Activated CD8-positive, alpha-beta memory T cell treated with anti-CD3 and anti-CD28 coated beads for 1 hour (primary cell): ENCODE data around the gene CCDC127.
"Not testable (repeated sequence)": the region's sequence is repeated elsewhere in the genome, so short reads cannot be mapped to it uniquely, and the experiment has no call there.

Experiments
- DNase-seq, 2 donors: peaks; one replicate each; pipeline ENCODE4 v3.0.0-alpha.2; 2020; ENCODE audit warnings: low read depth in 1 of 2; ENCODE audit errors: extremely low read depth in 1 of 2

Gene CCDC127

GRCh38 chr5:204966-205670 is 12.8 kb downstream of the CCDC127 start:
- no peak for DNase-seq

DNA sequence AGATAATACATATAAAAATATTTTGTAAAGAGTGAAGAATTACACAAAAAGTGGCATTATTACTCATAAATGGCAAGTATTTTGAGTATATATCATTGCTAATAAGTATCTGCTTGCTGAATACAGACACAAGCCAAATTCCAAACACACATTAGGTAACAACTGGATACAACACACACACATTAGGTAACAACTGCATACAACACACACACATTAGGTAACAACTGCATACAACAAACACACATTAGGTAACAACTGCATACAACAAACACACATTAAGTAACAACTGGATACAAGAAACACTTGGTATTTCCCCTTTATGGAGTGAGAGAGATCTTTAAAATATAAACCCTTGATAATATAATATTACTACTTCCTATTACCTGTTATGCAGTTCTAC is 13.5 kb downstream of the CCDC127 start:
- no peak for DNase-seq

DNA sequence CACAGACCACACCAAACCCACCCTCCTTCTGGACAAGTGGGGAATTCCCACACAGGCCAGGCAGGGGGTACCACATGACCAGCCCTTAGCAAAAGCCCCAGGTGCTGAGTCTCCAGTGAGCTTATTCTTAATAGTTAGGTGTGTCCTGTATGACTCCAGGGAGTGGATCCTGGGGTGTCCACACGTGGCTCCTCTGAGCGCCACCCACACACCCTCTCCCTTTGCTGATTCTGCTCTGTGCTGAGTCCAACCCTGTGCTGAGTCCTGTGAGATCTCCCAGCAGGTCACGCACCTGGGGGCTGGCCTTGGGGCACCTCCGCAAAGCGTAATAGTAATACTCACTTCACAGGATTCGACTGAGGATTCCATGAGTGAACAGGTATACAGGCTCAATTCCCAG is 14.0 kb downstream of the CCDC127 start:
- DNase-seq: no peak

- DNase-seq: no peak
Observed at GRCh38 chr5:203246-203930, 14.6 kb downstream of the CCDC127 start.

DNA sequence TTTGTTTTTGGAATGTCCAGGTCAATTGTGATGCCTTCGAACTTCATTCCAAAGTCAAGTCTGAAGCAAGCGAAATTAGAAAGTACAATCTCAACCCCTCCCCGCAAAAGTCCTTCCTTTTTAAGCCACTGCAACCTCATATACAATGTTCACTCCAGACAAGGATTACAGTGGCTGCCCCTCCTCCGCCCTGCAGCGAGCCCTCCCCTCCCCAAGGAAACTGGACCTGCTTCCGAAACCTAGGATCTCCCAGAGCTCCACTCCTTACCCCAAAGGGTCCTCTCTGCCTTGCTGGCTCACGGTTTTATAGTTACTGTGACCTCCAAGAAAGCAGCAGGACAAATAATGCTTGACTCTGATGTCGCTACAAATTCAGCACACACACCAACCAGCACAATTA is 16.3 kb downstream of the CCDC127 start:
- no peak for DNase-seq

GRCh38 chr5:200985-201384 is 17.0 kb downstream of the CCDC127 start:
- DNase-seq: no peak

DNA sequence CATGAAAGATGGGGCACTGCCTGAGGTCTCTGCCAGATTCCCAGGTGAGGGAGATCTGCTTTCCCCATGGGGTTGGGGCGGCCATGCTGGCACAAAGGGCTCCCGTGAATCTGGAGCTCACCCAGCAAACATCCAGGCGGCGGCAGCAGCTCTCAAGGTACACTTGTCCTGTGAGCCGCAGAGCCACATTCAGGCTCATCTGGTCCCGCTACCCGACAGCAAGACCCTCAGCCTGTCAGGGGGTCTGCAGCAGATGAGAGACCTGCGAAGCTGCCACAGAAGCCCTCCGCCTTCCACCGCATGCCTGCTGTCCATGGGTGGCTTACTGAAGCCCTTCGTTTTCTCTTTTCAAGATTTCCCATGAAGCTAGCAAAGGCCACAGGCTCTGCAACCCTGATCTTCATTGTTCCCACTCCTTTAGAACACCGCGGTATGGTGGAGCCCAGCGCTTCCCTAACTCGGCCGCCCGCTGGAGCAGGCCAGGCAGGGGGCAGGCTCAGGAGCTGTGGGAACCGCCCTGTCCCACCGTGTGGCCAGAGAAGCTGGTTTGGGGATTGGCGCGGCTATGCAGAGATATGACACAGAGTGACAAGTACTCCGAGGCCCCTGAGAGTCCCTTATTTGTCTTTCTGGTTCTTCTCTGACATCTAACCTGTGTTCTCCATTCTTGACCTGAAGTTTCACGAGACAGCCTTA is 17.9 kb downstream of the CCDC127 start:
- no peak for DNase-seq

DNA sequence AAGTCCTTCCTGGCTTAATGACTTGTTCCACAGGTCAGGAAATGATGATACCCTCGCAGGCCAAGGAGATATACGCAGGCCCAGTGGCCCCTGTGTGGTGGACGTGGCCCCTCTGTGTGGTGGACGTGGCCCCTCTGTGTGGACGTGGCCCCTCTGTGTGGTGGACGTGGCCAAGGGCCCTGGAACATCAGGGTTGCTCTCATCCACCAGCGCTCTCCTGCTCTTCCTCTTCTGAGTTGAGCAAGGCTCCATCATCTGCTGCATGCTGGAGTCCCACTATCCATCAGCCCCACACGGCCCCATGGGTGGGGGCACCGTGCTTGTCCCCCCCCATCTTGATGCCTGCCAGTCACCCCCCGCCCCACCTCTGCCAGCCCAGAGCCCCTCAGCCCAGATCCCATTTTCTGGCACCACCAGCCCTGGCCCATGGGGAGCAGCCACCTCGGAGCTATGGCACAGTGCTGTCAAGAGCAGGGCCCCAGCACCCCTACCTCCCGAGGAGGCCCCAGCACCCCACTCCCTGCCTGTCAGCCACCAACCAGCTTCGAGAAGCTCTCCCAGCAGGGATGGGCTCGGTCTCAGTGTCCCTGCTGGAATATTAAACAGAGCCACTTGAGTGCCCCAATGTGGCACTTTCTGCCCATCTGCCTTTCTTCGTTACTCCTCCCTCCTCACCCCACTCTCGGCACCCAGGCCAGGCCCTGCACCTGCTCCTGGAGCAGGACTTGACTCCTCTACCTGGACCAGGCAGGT is 18.6 kb downstream of the CCDC127 start:
- DNase-seq: no peak

GRCh38 chr5:198516-199196 is 19.3 kb downstream of the CCDC127 start:
- DNase-seq: no peak

DNA sequence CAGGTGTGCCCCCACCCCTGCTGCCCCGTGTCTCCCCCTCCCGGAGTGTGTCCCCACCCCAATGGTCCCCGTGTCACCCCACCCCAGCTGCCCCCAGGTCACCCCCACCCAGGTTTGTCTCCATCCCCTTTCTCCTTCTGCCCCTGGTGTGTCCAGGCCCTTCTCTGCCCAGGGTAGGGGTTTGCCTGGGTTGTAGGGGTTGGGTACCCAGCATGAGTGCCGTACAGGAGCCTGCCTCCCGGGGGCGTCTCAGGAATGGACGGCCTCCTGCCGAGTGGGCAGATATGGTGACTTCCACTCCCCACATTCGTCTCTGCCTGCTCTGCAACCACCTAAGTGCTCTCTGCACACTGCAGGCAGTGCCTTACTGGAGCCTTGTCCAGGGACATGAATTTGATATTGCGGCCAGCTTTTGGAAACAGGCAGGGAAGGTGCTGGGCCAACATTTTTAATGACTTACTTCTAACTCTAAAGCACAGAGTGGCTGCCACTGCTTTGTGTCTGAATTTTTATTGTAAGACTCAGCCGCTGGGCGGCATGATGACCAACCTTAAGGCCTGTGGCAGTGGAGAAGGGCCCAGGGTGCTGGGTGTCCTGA is 20.0 kb downstream of the CCDC127 start:
- DNase-seq: no peak

DNA sequence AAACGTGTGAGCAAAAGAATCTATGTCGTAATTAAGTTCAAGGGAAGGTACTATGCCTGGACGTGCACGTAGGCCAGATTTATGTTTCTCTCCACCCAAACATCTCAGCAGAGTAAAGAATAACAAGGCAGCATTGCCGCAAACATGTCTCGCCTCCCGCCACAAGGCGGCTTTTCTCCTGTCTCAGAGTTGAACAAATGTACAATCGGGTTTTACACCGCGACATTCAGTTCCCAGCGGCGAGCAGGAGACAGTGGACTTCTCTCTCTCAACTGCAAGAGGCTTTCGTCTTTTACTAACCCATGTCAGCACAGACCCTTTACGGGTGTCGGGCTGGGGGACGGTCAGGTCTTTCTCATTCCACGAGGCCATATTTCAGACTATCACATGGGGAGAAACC is 20.9 kb downstream of the CCDC127 start:
- not testable (repeated sequence) for DNase-seq

DNA sequence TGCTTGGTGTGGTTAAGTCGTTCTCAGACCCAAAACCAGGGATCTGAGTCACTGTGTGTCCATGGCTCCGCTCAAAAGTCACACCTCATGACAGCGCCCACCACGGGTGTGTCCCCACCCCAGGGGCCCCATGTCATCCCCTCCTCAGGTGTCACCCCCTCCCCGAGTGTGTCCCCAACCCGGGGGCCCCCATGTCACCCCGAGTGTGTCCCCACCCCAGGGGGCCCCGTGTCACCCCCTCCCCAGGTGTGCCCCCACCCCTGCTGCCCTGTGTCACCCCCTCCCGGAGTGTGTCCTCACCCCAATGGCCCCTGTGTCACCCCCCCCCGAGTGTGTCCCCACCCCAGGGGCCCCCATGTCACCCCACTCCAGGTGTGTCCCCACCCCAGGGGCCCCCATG is 21.6 kb downstream of the CCDC127 start:
- no peak for DNase-seq

- no peak for DNase-seq
Observed at GRCh38 chr5:195401-196160, 22.4 kb downstream of the CCDC127 start.

- no peak for DNase-seq
Observed at GRCh38 chr5:194603-195209, 23.2 kb downstream of the CCDC127 start.

GRCh38 chr5:194102-194501 is 23.9 kb downstream of the CCDC127 start:
- no peak for DNase-seq

DNA sequence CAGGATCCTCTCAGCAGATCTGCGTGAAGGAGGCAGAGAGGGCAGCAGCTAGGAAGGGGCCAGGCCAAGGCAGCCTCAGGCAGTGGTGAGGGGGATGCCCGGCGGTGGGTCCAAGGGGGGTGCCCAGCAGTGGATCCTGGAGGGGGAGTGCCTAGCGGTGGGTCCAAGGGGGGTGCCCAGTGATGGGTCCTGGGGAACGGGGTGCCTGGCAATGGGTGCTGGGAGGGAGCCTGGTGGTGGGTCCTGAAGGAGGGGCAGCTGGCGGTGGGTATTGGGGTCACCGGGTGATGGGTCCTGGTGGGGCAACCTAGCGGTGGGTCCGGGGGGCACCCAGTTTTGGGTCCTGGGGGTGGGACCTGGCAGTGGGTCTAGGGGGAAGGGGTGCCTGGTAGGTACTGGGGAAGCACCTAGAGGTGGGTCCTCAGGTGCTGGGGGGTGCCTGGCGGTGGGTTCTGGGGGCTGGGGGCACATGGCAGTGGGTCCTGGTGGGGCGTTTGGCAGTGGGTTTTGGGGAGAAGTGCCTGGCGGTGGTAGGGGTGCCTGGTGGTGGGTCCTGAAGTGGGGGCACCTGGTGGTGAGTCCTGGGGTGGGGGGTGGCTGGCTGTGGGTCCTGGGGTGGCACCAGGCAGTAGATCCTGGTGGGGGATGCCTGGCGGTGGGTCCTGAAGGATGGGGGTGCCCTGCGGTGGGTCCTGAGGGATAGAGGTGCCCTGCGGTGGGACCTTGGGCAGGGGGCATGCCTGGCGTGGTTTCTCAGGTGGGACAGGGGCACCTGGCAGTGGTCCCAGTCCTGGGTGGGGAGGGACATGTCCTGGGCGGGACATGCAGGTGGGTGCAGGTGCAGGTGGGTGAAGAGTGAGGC is 24.8 kb downstream of the CCDC127 start:
- DNase-seq: no peak

DNA sequence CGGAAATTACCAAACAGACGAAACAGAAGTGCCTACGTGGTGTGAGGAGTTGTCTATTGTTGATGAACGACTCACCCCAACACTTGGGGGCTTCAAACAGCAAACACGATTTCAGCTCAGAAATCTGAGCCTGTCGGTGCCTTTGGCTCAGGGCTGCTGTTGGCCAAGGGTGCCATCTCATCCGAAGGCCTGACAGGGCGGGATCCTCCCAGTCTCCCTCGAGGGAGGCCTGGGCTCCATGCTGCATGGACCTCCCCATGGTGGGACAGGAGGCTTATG is 25.3 kb downstream of the CCDC127 start:
- DNase-seq: no peak

GRCh38 chr5:191949-192690 is 25.8 kb downstream of the CCDC127 start:
- DNase-seq: no peak
